GM18508 (cell line): ENCODE measurements around the gene CD38.

Experiments
- ATAC-seq: cut with Tn5 transposase; IDR thresholded peaks from one replicate; pipeline ENCODE4 v1.9.1; 2021; ENCODE audit warnings: moderate number of reproducible peaks; ENCODE audit not compliant: insufficient read depth, unreplicated experiment

The CD38 gene

GRCh38 chr4:15893962-15894361 is 115.8 kb downstream of the CD38 start:
- no peak for ATAC-seq

- no peak for ATAC-seq
Observed at GRCh38 chr4:15894393-15894792, 116.3 kb downstream of the CD38 start.

GRCh38 chr4:15894921-15895916 is 117.1 kb downstream of the CD38 start:
- no peak for ATAC-seq

- ATAC-seq: no peak
Observed at GRCh38 chr4:15897577-15897976, 119.4 kb downstream of the CD38 start.

- no peak for ATAC-seq
Observed at GRCh38 chr4:15898902-15899301, 120.8 kb downstream of the CD38 start.

- ATAC-seq: no peak
Observed at GRCh38 chr4:15899511-15899910, 121.4 kb downstream of the CD38 start.

GRCh38 chr4:15901007-15901406 is 122.9 kb downstream of the CD38 start:
- ATAC-seq: no peak

GRCh38 chr4:15901998-15902397 is 123.9 kb downstream of the CD38 start:
- no peak for ATAC-seq

GRCh38 chr4:15902746-15903145 is 124.6 kb downstream of the CD38 start:
- ATAC-seq: no peak
